GM23338 (cell line): ENCODE data around the gene KCTD18. TPM values are rescaled to one million over a fixed set of nuclear protein-coding genes. Genes with fewer than 3 reads are reported as not detected.
A peak's percentile ranks its signal among the peaks of the same experiment; 100 is the strongest.

Source experiments
- ATAC-seq: fragments of 200-7000 bp; cut with Tn5 transposase; 3 replicates; pipeline ENCODE4 v1.9.1; 2020
- DNase-seq: peaks from one replicate; pipeline ENCODE4 v3.0.0-alpha.2; 2015; ENCODE audit warnings: low spot score
- H2AFZ ChIP-seq: fragments of 200-600 bp; sonication (generic); 2 replicates; pipeline ENCODE4 v1.8.0; 2016; ENCODE audit warnings: antibody characterized with exemption, mild to moderate bottlenecking, moderate library complexity
- H3F3A ChIP-seq: fragments of 200-600 bp; sonication (generic); replicated peaks from 2 replicates; pipeline ENCODE4 v1.8.0; 2017; ENCODE audit warnings: antibody characterized with exemption, mixed run types, low read depth
- H3K27ac ChIP-seq: fragments of 200-600 bp; sonication (generic); 2 replicates; pipeline ENCODE4 v1.6.1; 2016; ENCODE audit warnings: low read depth
- H3K27me3 ChIP-seq: fragments of 200-600 bp; sonication (generic); 2 replicates; pipeline ENCODE4 v1.8.0; 2016; ENCODE audit warnings: mild to moderate bottlenecking, mixed run types, moderate library complexity; ENCODE audit not compliant: insufficient read depth
- H3K36me3 ChIP-seq: fragments of 200-600 bp; sonication (generic); 2 replicates; pipeline ENCODE4 v1.8.0; 2016; ENCODE audit warnings: mild to moderate bottlenecking; ENCODE audit not compliant: insufficient read depth
- H3K4me1 ChIP-seq: fragments of 200-600 bp; sonication (generic); 2 replicates; pipeline ENCODE4 v1.8.0; 2016; ENCODE audit warnings: mild to moderate bottlenecking, moderate library complexity; ENCODE audit not compliant: insufficient read depth
- H3K4me2 ChIP-seq: fragments of 200-600 bp; sonication (generic); 2 replicates; pipeline ENCODE4 v1.7.1; 2017; ENCODE audit warnings: mixed run types
- H3K4me3 ChIP-seq: fragments of 200-600 bp; sonication (generic); 2 replicates; pipeline ENCODE4 v1.6.1; 2016; ENCODE audit warnings: mixed run types
- H3K79me2 ChIP-seq: fragments of 200-600 bp; sonication (generic); replicated peaks from 2 replicates; pipeline ENCODE4 v1.8.0; 2017; ENCODE audit warnings: mild to moderate bottlenecking; ENCODE audit not compliant: insufficient read depth
- H3K9me2 ChIP-seq: fragments of 200-600 bp; sonication (generic); 2 replicates; pipeline ENCODE4 v1.8.0; 2017; ENCODE audit not compliant: insufficient read depth
- H4K20me1 ChIP-seq: fragments of 200-600 bp; sonication (generic); replicated peaks from 2 replicates; pipeline ENCODE4 v1.8.0; 2017; ENCODE audit warnings: mild to moderate bottlenecking; ENCODE audit not compliant: insufficient read depth
- H3K27ac Mint-ChIP-seq: 2 replicates; pipeline ENCODE4 v1.8.0; 2020; ENCODE audit warnings: inconsistent platforms, mild to moderate bottlenecking, moderate library complexity, mixed read lengths
- H3K27me3 Mint-ChIP-seq: 3 replicates; pipeline ENCODE4 v1.8.0; 2022; ENCODE audit warnings: low read depth, mild to moderate bottlenecking, moderate library complexity, mixed read lengths, inconsistent platforms; ENCODE audit not compliant: insufficient read depth, poor library complexity
- H3K36me3 Mint-ChIP-seq: 3 replicates; pipeline ENCODE4 v1.8.0; 2021; ENCODE audit warnings: low read depth, mild to moderate bottlenecking, inconsistent platforms, moderate library complexity, mixed read lengths
- H3K4me1 Mint-ChIP-seq: 3 replicates; pipeline ENCODE4 v1.8.0; 2020; ENCODE audit warnings: mild to moderate bottlenecking, inconsistent platforms, mixed read lengths
- H3K4me3 Mint-ChIP-seq: 3 replicates; pipeline ENCODE4 v1.8.0; 2021; ENCODE audit warnings: moderate library complexity, mild to moderate bottlenecking, inconsistent platforms, mixed read lengths
- H3K9me3 Mint-ChIP-seq: 3 replicates; pipeline ENCODE4 v1.8.0; 2020; ENCODE audit warnings: moderate library complexity, mild to moderate bottlenecking, inconsistent platforms, mixed read lengths
- CREB1 ChIP-seq: fragments of 250-450 bp; sonication (Bioruptor Pico); IDR thresholded peaks from 2 replicates; pipeline ENCODE4 v1.5.0; 2020; ENCODE audit warnings: low read depth, mild to moderate bottlenecking, moderate library complexity
- EZH2 ChIP-seq: fragments of 200-600 bp; sonication (generic); IDR thresholded peaks from one replicate; pipeline ENCODE4 v1.8.0; 2017; ENCODE audit warnings: antibody characterized with exemption, mild to moderate bottlenecking, low read depth; ENCODE audit not compliant: unreplicated experiment
- EZH2phosphoT487 ChIP-seq: fragments of 200-600 bp; sonication (generic); IDR thresholded peaks from one replicate; pipeline ENCODE4 v1.8.1; 2018; ENCODE audit warnings: antibody characterized with exemption; ENCODE audit not compliant: unreplicated experiment
- JUNB ChIP-seq: IDR thresholded peaks from one replicate; pipeline ENCODE4 v1.6.1; 2016; ENCODE audit warnings: antibody characterized with exemption; ENCODE audit not compliant: unreplicated experiment
- NANOG ChIP-seq: IDR thresholded peaks from 2 replicates; pipeline ENCODE4 v1.6.1; 2016; ENCODE audit warnings: antibody characterized with exemption, borderline replicate concordance
- POLR2AphosphoS5 ChIP-seq: IDR thresholded peaks from 2 replicates; pipeline ENCODE4 v1.6.1; 2016; ENCODE audit warnings: antibody characterized with exemption, low read depth
- REST ChIP-seq: IDR thresholded peaks from one replicate; pipeline ENCODE4 v1.6.1; 2018; ENCODE audit warnings: antibody characterized with exemption; ENCODE audit not compliant: unreplicated experiment
- STAT1 ChIP-seq: IDR thresholded peaks from one replicate; pipeline ENCODE4 v1.6.1; 2016; ENCODE audit warnings: antibody characterized with exemption; ENCODE audit not compliant: unreplicated experiment
- ZNF114 ChIP-seq: fragments of 250-450 bp; sonication (Bioruptor Pico); IDR thresholded peaks from 2 replicates; pipeline ENCODE4 v1.5.0; 2020; ENCODE audit warnings: mild to moderate bottlenecking, moderate library complexity
- ZNF331 ChIP-seq: fragments of 250-450 bp; sonication (Bioruptor Pico); IDR thresholded peaks from 2 replicates; pipeline ENCODE4 v1.5.0; 2020; ENCODE audit warnings: low read depth, mild to moderate bottlenecking, moderate library complexity
- ZNF462 ChIP-seq: fragments of 250-450 bp; sonication (Bioruptor Pico); IDR thresholded peaks from 2 replicates; pipeline ENCODE4 v1.5.0; 2020; ENCODE audit warnings: mild to moderate bottlenecking, moderate library complexity
- polyA plus RNA-seq: library from polyadenylated mRNA; unstranded; fragments of >200 nt; fragmentation: Nextera tagmentation; extraction: Ambion mirVana; gene quantifications from 2 replicates; pipeline ENCODE4 v1.2.1, GENCODE V29; 2016
- total RNA-seq: library from RNA; depleted of rRNA; stranded (reverse); fragments of >200 nt; shearing (Covaris generic); gene quantifications from 2 replicates; pipeline ENCODE4 v1.2.3, GENCODE V29; 2014
- TF ChIP-seq, protein P1 (sequence below): IDR thresholded peaks from 2 replicates; pipeline ENCODE4 v1.6.1; 2016; ENCODE audit warnings: antibody characterized with exemption
- TF ChIP-seq, protein P2 (sequence below), 2 experiments: fragments of 200-600 bp in 1 of 2; sonication (generic) in 1 of 2; conservative IDR thresholded peaks; 2 replicates each; pipeline versions ENCODE4 v1.5.1 to v1.6.1; 2016 to 2017; ENCODE audit warnings: antibody characterized with exemption in 2 of 2, low read depth in 2 of 2, mild to moderate bottlenecking in 2 of 2, moderate library complexity in 1 of 2

KCTD18 gene
- total and polyA plus RNA-seq, 2 experiments from 2014 or later = 3.3 to 4.7 TPM

DNA sequence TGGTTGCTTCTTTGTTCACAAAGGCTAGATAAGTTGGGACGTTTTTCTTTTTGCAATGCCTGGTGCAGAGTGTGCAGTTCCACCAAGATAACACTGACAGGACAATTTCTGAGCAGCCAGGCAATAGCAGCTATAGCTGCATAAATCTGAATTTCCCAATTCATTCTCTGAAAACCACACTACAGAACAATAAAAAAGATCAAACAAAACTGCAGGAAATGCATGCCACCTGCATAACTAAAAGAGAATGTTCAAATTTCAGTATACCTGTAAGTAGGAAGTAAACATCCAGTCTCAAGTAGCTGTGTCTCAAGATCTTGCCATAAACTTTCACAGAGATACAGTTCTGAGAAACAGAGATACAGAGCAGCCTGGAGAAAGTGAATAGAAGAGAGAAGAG is 5.3 kb upstream of the KCTD18 start:
- ATAC-seq (no peak), DNase-seq (no peak)
- Mint-ChIP-seq H3K4me1 (peaks cover 3% of the 10 kb centered on the region; the same call in 1 of the 3 replicates), H3K9me3 (peaks cover 13% of the 10 kb centered on the region), H3K4me3 (no peak overlapping the region), H3K27me3 (peaks cover 2% of the 10 kb centered on the region), H3K27ac (no peak overlapping the region), H3K36me3 (no peaks in the 10 kb centered on the region; the same call in 2 of the 3 replicates)
- Histone ChIP-seq H3K27me3 (no peaks in the 10 kb centered on the region), H3K79me2 (no peaks in the 10 kb centered on the region), H3K4me2 (no peak overlapping the region), H2AFZ (peak overlapping the region; percentile 72; the same call in 1 of the 2 replicates), H3K4me1 (peaks cover 9% of the 10 kb centered on the region; the same call in 1 of the 2 replicates), H3K36me3 (no peaks in the 10 kb centered on the region), H4K20me1 (no peaks in the 10 kb centered on the region), H3K4me3 (no peak overlapping the region), H3K9me2 (0 out of 2 replicates have a peak, but pooled peaks cover 4% of the 10 kb centered on the region), H3K27ac (no peak overlapping the region), H3F3A (no peaks in the 10 kb centered on the region)
- TF ChIP-seq ZNF114 (CRISPR knock-in tag) (no peak), NANOG (no peak), STAT1 (no peak), REST (no peak), ZNF462 (no peak), POLR2AphosphoS5 (no peak), EZH2 (no peak), EZH2phosphoT487 (no peak), CREB1 (CRISPR knock-in tag) (no peak), JUNB (no peak), ZNF331 (no peak)
- TF ChIP-seq, protein P1, sequence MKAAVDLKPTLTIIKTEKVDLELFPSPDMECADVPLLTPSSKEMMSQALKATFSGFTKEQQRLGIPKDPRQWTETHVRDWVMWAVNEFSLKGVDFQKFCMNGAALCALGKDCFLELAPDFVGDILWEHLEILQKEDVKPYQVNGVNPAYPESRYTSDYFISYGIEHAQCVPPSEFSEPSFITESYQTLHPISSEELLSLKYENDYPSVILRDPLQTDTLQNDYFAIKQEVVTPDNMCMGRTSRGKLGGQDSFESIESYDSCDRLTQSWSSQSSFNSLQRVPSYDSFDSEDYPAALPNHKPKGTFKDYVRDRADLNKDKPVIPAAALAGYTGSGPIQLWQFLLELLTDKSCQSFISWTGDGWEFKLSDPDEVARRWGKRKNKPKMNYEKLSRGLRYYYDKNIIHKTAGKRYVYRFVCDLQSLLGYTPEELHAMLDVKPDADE = no peak
- TF ChIP-seq, protein P2, sequence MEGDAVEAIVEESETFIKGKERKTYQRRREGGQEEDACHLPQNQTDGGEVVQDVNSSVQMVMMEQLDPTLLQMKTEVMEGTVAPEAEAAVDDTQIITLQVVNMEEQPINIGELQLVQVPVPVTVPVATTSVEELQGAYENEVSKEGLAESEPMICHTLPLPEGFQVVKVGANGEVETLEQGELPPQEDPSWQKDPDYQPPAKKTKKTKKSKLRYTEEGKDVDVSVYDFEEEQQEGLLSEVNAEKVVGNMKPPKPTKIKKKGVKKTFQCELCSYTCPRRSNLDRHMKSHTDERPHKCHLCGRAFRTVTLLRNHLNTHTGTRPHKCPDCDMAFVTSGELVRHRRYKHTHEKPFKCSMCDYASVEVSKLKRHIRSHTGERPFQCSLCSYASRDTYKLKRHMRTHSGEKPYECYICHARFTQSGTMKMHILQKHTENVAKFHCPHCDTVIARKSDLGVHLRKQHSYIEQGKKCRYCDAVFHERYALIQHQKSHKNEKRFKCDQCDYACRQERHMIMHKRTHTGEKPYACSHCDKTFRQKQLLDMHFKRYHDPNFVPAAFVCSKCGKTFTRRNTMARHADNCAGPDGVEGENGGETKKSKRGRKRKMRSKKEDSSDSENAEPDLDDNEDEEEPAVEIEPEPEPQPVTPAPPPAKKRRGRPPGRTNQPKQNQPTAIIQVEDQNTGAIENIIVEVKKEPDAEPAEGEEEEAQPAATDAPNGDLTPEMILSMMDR (conservative IDR thresholded peaks at IDR 0.05; ENCODE audit: low read depth in 2 of 2) = no peak
